Measurements from ENCODE around the gene PPP1R1B. TPM values are rescaled to one million over a fixed set of nuclear protein-coding genes. Genes with fewer than 3 reads are reported as not detected.

Gene PPP1R1B
- polyA plus RNA-seq, 10 donors, result 1.1 to 3.5 (median 2.3) TPM

DNA sequence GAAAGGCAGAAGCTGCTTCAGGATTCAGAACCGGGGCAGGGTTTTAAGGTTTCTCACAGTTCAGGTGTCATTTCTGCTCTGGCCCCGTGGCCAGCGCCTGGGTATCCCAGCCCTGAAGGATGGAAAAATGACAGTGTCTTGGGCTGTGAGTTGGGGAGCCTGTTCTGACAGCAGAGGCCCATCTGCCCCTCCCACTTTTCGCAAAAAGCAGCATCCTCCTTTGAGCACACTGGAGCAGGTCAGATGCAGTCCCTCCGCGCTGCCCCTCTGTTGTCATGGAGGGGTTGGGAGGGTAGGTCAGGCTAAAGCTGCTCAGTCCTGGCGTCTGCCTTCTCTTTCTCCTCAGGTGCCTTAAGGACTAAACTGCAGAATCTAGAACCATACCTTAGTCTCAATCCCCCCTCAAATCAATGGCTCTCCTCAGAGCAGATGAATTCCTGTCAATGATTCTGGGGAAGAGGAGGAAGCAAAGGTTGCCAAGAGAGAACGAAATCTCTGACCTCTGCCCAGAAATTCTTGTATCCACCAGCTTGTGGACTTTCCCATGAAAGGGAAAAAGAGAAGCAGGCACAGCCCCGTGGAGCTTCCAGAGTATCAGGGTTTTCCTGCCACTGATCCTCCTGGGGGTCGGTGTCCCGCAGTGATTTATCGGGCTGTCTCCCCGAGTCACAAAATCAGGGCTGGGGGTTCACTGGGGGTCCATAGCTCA, 26.3 kb upstream of the PPP1R1B start:
- DNase-seq, result no peak

DNA sequence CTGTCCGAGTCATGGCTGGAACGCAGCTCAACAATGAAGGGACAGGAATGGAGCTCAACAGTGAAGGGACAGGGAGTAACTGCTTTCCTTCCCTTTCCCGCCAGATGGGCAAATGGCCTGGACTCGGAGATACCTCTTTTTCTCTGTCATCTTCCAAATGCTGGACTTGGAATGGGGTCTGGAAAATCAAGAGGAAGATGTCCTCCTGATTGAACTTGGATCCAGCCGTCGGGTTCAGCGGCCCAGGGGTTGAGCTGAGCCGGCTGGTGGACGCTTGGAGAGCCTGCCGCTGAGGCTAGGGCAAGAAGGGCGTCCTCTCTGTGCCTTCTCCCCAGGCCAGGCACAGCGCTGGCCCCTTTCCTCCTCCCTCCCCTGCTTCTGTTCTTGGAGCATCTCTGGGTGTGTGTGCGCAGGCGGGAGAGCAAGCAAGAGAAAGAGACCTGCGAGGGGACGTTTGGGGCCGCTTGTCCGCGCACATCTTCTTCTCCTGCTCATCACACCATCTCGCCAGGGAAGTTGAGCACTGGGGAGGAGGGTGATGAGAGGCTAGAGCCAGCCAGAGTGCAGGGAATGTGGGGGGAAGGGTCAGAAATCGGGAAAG, 25.7 kb upstream of the PPP1R1B start:
- DNase-seq, result no peak

DNA sequence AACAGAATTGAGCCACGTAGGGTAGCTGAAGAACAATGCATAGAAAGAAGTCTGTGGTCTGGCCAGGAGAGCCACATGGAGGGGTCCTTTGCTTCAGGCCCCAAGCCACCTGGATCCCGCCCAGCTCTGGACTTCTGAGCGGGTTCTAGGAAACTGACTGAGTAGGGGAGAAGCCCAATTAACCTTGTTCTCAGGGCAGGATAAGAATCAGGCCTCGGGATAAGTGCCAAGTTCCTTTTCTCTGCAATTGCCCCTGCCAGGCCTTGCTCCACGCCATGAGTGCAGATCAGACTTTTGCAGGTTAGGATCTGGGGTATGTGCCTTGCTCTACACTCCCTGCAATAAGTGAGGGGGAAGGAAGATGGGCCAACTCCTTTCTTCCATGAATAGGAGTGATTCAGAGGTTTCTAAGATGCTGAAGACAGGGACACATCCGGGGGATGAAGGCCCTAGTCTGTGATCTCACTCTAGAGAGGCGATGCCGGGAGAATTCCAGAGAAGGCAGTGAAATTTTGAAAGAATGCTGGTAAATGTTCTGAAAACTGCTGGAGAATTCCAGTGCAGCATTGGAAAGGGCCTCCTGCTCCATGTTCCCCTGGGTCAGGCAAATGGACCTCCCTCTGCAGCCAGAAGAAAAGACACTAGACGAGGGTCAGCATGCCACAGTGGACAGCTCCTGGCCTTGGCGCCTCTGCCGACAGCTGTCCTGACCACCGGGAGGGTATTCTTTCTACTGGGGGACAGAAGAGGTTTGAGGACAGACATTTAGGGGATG, 24.8 kb upstream of the PPP1R1B start:
- no peak for DNase-seq

DNA sequence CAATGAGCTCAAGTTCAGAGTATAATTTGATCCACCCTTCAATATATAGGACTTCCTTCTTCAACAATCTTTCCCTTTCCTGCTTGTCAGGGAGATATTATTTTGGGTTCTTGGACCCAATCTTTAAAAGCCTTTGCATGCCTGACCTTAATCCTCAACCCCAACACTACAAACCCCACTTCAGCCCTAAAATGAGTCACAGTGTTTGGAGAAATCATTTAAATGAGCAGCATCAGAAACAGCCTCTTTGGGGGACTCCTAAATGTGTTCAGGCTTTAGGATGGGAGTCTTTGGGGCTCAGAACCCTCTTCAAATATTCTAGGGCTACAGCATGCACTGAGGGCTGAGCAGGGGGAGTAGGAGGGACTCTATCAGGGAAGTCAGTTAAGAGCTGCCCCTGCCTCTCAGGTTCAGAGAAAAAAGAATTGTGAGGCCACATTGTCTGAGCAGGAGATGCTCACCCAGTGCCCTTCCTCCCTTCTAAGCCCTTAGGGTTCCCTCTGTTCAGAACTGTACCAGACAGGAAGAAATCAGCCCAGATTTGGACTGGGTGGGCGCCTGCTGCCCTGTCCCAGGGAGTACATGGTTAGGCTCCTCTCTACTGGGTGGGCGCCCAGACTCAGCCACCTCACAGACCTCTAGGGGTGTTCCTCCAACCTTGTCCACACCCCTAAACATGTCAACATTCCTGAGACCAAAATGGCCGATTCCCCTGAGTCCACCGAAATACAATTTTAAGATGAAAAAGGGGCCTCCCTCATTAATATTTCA, 24.0 kb upstream of the PPP1R1B start:
- DNase-seq, result no peak

DNA sequence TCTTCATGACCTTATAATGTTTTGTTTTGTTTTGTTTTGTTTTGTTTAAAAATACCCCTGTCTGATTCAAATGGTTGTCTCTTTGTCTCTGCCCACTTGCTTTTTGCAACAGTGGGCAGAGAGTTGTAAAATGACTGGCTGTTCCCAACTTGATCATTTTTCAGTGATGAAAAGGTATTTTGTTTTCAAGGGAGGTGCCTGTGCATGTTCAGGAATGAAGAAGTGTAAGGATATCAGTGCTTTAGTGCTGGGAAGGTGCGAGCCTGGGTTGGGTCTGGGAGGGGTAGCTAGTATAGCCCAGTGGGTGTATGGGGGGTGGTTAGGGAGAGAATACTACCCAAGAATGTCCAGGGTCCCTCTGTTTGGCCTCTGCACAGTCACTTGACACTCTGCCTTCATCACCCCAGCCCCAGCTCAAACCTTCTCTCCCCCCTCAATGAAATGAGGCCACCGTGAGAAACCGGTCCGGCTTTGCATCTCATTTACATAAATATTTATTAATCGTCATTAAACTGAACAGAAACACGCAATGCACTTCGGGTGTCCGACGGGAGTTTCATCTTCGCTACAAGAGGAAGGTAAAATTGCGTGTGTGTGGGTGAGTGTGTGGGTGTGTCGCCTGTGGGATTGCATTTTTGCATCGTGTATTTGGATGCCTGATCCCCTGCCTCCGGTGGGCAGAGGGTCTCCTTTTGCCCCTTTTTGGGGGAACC, 23.3 kb upstream of the PPP1R1B start:
- DNase-seq, result no peak

DNA sequence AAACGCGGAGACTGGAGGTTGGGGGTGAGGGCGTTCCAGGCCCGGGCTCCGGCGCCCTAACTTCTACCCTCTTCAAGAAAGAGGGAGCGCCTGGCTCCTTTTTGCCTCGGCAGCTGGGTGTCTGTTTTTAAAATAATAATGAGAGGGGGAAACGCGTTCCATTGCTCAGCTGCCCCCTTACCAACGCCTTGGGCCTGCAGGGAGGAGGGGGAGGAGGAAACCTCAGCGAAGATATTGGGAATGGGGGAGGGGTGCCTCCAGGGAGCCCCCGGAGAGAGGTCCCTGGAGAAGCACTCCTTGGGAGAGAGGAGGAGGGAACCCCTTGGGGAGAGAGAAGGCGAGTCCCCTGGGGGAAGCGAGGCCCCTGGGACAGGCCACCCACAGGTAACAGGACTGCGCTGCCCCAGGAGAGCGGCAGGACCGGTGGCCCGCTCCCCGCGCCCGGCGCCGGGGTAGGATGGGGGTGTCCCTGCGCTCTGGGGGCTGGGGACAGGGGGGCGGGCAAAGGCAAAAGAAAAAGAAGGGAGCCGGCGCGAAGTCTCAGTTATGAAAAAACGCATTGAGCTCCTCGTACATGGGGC, 21.8 kb upstream of the PPP1R1B start:
- no peak for DNase-seq

DNA sequence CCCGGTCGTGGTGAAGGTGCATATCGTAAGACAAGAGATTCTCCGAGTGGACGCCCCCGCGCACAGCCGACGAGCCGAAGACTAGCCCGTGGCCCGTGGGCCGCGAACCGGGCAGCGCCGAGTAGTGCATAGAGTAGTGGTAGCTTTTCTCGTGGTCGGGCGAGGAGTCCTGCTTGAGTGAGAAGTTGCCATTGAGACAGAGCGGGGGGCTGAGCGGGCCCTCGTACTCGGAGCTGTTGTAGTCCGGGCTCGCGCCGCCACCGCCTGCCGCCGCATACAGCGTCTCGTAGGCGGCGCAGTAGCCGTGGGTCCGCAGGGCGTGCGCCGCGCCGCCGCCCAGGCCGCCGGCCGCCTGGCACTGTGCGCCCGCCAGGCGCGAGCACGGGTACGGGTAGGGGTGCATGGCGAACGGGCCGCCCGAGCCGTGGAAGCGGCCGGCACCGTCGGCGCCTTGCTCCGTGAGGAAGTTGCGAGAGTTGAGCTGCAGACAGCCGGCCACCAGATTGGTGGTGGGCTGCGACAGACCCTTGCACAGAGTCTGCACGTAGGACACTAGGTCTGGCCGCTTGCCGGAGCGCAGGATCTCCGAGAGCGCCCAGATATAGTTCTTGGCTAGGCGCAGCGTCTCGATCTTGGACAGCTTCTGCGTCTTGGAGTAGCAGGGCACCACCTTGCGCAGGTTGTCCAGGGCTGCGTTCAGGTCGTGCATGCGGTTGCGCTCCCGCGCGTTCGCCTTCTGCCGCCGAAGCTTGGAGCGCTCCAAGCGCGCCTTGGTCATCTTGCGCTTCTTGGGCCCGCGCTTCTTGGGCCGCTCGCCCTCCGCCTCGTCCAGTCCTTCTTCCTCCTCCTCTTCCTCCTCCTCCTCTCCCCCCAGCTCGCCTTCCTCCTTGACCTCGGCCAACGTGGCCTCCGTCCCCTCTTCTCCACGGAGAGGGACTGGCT, 21.0 kb upstream of the PPP1R1B start:
- no peak for DNase-seq

DNA sequence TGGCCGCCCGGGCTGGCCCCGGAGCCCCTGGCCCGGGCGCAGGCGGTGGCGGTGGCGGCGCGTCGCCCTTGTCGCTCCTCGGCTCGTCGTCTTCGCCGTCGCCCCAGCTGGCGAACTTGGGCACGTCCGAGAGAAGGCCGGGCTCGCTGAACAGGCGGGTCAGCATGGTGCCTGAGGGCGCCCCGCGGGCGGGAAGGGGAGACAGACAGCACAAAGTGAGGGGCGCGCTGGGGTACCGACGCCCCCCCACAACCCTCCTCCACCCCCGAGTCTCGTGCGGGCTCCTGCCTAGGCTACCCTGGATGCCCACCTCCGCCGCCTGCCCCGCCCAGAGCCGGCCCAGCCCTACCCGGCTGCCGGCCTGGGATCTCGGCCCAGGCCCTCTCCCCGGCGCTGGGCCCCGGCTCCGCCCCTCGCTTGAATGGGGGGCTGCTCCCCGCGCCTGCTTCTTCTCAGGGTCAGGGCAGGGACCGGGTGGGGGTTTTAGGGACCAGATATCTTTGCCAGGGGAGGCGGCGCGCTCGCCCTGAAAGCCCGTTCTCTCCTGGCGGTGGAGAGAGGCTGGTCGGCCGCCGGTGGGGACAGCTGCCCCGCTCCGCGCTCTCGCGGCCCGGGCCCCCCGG, 20.2 kb upstream of the PPP1R1B start:
- DNase-seq, result peak in 1 of 3 donors; percentile 10

DNA sequence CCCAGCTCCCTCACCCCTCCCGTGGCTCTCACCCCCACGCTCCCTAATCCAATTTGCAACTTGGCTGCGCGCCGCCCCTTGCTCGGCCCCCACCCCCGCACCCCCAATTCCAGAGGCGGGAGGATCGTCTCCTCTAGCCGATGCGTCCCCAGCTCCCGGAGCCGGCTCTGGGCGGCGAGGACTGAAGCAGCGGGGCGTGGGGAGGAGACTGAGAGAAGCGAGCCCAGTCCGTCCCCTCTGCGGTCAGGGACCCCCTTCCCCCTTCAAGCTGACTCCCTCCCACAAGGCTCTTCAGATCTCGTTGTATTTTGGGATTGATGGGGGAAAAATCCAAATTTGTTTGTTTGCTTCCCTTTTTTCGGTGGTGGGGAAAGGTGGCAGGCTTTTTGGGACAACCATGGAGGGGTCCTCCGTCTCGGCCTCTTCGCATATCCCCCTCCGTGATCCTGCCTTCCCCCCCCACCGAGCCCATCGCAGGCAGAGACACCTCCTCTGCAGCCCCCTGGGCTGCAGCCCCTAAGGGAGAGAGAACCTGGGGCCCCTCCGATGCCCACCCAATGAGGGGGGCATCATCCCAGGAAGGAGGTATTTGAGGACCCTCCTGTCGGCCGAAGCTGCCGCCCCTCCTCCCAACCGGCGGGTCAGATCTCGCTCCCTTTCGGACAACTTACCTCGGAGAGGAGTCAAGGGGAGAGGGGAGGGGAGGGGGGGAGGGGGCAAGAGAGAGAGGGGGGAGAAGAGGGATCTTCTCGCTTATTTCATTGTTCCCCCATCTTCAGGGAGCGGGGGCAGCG, 19.5 kb upstream of the PPP1R1B start:
- peak in 1 of 3 donors; percentile 10 for DNase-seq

DNA sequence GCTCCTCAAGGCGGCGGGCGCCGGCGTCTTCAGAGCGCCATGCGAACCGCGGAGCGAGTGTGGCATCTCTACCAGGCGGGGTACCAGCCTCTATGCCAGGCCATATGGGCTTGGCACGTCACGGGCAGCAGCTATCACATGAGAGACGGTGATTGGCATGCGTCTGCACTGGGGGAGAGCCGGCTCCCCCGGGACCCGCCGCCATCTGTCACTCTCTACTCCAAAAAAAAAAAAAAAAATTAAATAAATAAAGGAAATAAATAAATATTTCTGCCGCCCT, 19.0 kb upstream of the PPP1R1B start, which contains the start of gene NEUROD2:
TSS of gene NEUROD2 (minus strand) at position 70 of the 280 bp plus-strand sequence. CDS start 1,321 bp downstream, outside the sequence.
- DNase-seq, result peak in 1 of 3 donors; percentile 2

DNA sequence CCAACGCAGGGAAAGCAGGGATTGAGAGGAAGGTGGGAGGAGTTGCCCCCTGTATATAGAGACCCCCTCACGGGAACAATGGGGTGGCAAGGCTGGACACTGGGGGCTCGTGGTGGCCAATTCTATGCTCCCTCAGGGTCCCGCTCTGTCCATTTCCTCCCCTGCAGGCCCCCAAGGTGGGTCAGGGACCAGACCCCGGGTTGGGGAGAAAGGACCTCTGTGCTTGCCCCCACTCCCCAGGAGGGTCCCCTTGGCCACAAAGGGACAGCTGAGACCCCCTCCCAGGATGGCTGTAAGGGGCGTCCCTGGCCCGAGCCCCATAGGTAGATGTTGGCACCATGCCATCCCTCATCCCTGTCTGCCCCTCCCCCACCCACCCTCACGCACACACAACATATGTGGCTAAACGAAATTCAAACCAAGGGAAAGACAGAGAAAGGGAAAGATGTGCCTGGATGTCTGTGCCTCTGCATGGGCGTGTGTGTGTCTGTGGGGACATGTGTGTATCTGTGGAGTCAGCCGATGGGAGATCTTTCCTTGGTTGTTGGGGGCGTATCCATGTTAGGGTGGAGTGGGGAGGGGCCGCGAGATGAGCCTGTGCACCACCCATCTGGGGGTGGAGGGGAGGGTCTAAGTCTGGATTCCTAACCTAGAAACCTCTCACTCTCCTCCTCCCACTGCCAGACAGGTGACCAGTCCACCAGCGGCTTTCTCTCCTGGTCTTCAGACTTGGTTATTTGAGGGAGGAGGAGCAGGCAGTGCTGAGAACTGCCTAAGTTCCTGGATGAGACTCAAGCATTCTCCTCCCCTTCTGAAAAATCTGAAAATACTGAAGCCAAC, 18.4 kb upstream of the PPP1R1B start:
- DNase-seq, result peak in 1 of 3 donors; percentile 4

DNA sequence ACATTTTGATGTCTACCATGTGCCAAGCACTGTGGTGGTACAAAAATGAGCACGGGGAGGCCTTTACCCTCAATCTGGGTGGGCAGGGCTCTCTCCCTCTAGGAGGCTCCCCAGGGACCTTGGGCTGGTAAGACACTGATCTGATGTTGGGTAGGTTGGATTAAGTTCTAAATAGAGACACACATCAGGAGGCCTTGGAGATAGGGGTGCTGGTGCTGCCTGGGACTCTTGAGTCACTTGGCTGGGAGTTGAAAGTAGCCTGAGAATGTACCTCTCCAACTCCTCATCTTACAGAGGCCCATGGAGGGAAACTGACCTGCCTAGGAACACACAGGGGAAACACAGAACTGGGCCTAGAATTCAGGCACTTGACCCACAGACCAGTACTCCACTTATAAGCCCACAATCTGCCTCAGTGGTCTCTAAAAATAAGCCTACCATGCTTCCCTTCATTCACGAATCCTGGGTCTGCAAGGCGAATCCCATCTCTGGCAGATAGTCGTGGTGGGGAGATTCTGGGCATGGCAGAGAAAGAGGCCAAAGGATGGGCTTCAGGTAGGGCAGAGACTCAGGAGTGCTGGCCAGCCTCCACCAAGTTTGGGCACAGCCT, 17.2 kb upstream of the PPP1R1B start:
- DNase-seq, result no peak

DNA sequence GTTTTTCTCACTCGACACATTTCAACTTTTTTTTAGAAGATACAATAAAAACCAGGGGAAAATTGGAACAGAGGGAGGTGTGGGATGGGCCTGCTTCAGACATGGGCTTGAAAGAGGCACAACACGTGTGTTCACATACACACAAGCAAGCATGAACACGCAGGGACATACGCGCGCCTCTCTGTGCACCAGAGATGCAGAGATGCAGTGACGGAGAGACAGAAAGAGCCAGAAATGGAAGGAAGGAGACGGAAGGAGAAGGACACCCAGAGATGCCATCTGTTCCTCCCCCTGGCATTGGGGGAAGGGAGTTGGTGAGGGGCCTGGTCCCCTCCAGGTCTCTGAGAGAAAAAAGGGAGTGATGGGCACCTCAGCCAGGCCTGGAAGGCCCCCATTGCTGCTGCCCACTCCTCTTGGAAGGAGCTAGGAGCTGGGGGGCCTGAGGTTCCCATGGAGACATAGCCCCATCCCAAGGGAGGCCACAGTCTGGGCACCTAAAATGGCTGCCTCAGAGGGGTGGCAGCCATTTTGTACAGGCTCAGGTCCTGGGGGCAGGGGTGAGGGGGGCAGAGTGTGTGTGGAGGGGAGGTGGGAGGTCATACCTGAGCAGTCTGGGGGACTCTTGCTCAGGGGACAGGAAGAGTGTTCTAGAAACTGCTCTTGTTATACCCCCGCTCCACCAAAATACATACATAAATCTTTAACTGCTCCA, 15.2 kb upstream of the PPP1R1B start:
- DNase-seq, result no peak

DNA sequence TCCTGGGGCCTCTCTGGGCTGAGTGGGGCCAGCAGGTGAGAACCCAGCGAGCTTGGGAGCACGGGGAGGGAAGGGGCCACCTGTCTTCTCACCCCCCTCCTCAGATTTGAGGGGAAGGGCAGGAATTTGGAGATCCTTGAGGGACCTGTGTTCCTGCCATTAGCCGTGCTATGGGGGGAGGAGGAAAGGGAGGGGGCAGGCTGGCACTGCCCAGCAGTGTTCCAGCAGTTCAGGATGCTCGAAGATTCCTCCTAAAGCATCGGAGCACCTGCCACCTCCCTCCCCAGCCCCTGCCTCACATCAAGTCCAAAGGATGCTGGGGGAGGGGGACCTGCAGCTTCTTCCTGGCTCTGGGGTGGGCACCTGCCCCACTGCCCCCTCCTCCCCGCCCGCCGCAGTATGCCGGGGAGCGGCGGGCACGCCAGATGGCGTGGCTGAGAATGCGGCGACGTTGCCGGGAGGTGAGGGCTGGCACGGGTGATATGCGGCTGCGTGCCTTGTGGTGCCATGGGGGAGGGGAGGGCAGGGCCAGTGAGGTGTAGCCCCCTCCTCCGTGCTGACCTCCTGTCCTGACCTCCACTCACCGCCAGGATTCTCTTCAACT, 14.4 kb upstream of the PPP1R1B start:
- DNase-seq, result no peak

DNA sequence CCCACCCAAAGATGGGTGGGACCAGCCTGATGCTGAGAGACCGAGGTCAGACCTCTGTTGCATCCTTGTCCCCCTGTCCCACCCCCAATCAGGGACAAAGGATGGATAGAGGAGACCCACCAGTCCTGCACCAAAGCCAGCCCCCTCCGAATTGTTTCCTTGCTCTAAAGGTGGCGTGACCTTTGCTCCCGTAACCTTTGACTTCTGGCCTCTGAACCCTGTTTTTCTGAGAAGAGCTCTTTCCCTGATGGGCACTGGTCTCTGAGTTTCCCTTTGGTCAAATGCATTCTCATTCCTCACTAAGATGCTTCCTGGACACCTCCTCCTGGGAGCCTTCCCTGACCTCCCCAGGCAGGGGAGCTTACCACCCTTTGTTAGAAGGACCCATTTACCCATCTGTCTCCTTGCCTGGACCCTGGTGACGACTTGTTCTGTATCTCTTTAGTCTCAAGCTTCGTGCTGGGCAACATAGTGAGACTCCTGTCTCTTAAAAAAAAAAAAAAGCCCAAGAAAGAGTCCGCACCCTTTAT, 13.8 kb upstream of the PPP1R1B start:
- no peak for DNase-seq
